Endothelial cell of umbilical vein (primary cell): Measurements from ENCODE around the gene TOX2. TPM values are rescaled to one million over a fixed set of nuclear protein-coding genes. Genes with fewer than 3 reads are reported as not detected.

Experiments
- BruUV-seq: library from RNA; stranded (reverse); fragments of 400-500 nt; replicated peaks from 2 replicates; lab custom pipeline; 2021; lab: Mats Ljungman, UMichigan
- CTCF ChIA-PET: fragments of 300-600, 350-600 bp; sonication (Branson Sonifier 250); formaldehyde crosslinking; loops from one replicate; lab custom pipeline; 2021; ENCODE audit warnings: antibody characterized with exemption, inconsistent platforms; lab: Charles Lee
- POLR2A ChIA-PET: fragments of 300-600, 350-600 bp; sonication (Branson Sonifier 250); formaldehyde crosslinking; loops from one replicate; lab custom pipeline; 2021; ENCODE audit warnings: antibody characterized with exemption, inconsistent platforms; lab: Charles Lee
- DNase-seq: peaks from one replicate; pipeline ENCODE4 v3.0.0-alpha.2; 2011; ENCODE audit warnings: low read depth, low spot score
- FAIRE-seq: peaks from 2 replicates; lab custom pipeline; 2011; peaks lifted over from hg19 to GRCh38; lab: Jason Lieb, UNC
- H2AFZ ChIP-seq: 2 replicates; pipeline ENCODE4 v1.6.0; 2012; ENCODE audit warnings: low read depth, low read length, control low read depth, inconsistent platforms
- H3K27ac ChIP-seq: 2 replicates; pipeline ENCODE4 v1.5.1; 2011; ENCODE audit warnings: low read depth, mild to moderate bottlenecking, control low read depth, low read length, moderate library complexity; ENCODE audit not compliant: insufficient read depth
- H3K27me3 ChIP-seq, 2 experiments: 2 replicates each; pipeline versions ENCODE4 v1.6.0 to v1.6.1; 2011; ENCODE audit warnings: low read length in 2 of 2, mixed read lengths in 1 of 2; ENCODE audit not compliant: control insufficient read depth in 2 of 2, insufficient read depth in 2 of 2
- H3K36me3 ChIP-seq, 2 experiments: 2 replicates in 1 of 2; 3 replicates in 1 of 2; pipeline ENCODE4 v1.5.1; 2011; ENCODE audit warnings: low read length in 2 of 2, mild to moderate bottlenecking in 1 of 2, moderate library complexity in 1 of 2; ENCODE audit not compliant: control insufficient read depth in 2 of 2, insufficient read depth in 2 of 2; ENCODE audit errors: extremely low read depth in 1 of 2
- H3K4me1 ChIP-seq: 3 replicates; pipeline ENCODE4 v1.5.1; 2011; ENCODE audit warnings: mild to moderate bottlenecking, low read length; ENCODE audit not compliant: control insufficient read depth, insufficient read depth; ENCODE audit errors: extremely low read depth
- H3K4me2 ChIP-seq: 2 replicates; pipeline ENCODE4 v1.6.1; 2011; ENCODE audit warnings: low read length, control low read depth, mixed read lengths; ENCODE audit not compliant: insufficient read depth
- H3K4me3 ChIP-seq, 3 experiments: fragments of 200-600 bp in 1 of 3; sonication (generic), shearing (Covaris generic) in 1 of 3; replicated peaks in 1 of 3; 2 replicates each; pipeline ENCODE4 v1.5.1; 2011 to 2016; ENCODE audit warnings: control low read depth in 3 of 3, low read length in 3 of 3, mild to moderate bottlenecking in 2 of 3, inconsistent platforms in 1 of 3, low read depth in 1 of 3, moderate library complexity in 1 of 3; ENCODE audit not compliant: insufficient read depth in 1 of 3
- H3K79me2 ChIP-seq: 2 replicates; pipeline ENCODE4 v1.6.0; 2012; ENCODE audit warnings: low read length, inconsistent platforms; ENCODE audit not compliant: control insufficient read depth, insufficient read depth
- H3K9ac ChIP-seq: replicated peaks from 2 replicates; pipeline ENCODE3; 2011; ENCODE audit warnings: low read length, control low read depth; ENCODE audit not compliant: insufficient read depth; ENCODE audit errors: extremely low read depth
- H3K9me1 ChIP-seq: replicated peaks from 3 replicates; pipeline ENCODE4 v1.6.0; 2011; ENCODE audit warnings: mild to moderate bottlenecking, low read length; ENCODE audit not compliant: control insufficient read depth, insufficient read depth; ENCODE audit errors: extremely low read depth
- H3K9me3 ChIP-seq: replicated peaks from 2 replicates; pipeline ENCODE4 v1.5.1; 2012; ENCODE audit warnings: low read length, inconsistent platforms; ENCODE audit not compliant: control insufficient read depth, insufficient read depth
- H4K20me1 ChIP-seq: replicated peaks from 2 replicates; pipeline ENCODE3; 2011; ENCODE audit warnings: mild to moderate bottlenecking, low read length; ENCODE audit not compliant: control insufficient read depth, insufficient read depth; ENCODE audit errors: extremely low read depth
- CTCF ChIP-seq, 2 donors: IDR thresholded peaks; 1 replicate in 1 of 2; 2 replicates in 1 of 2; pipeline ENCODE4 v1.5.1; 2011; ENCODE audit warnings: low read length in 2 of 2, mild to moderate bottlenecking in 2 of 2, moderate library complexity in 2 of 2, control low read depth in 1 of 2, inconsistent platforms in 1 of 2, low read depth in 1 of 2; ENCODE audit not compliant: insufficient read depth in 1 of 2; ENCODE audit errors: extremely low read depth in 1 of 2
- EZH2 ChIP-seq: IDR thresholded peaks from 2 replicates; pipeline ENCODE4 v1.6.1; 2012; ENCODE audit warnings: borderline replicate concordance, low read depth, mild to moderate bottlenecking, moderate library complexity, low read length, inconsistent platforms; ENCODE audit not compliant: severe bottlenecking
- GATA2 ChIP-seq: IDR thresholded peaks from 2 replicates; pipeline ENCODE4 v1.7.0; 2011; ENCODE audit warnings: low read depth, mild to moderate bottlenecking, moderate library complexity, mixed read lengths, low read length; ENCODE audit not compliant: insufficient read length, insufficient read depth
- JUN ChIP-seq: IDR thresholded peaks from 2 replicates; pipeline ENCODE4 v1.6.1; 2011; ENCODE audit warnings: borderline replicate concordance, low read depth; ENCODE audit not compliant: insufficient read length, insufficient read depth
- MYC ChIP-seq: IDR thresholded peaks from one replicate; pipeline ENCODE4 v1.6.1; 2011; ENCODE audit warnings: mild to moderate bottlenecking, low read depth, low read length
- POLR2A ChIP-seq: IDR thresholded peaks from 2 replicates; pipeline ENCODE4 v1.6.1; 2012; ENCODE audit warnings: low read depth, mild to moderate bottlenecking, control low read depth, low read length
- dilution Hi-C: fragments of 300-500 bp; cut with MboI; formaldehyde crosslinking; loops from one replicate; pipeline ENCODE4 v1.15.0; 2019; ENCODE audit warnings: low sequenced_read_pairs; ENCODE audit not compliant: extremely low pct_ligation_motif_present
- intact Hi-C: fragments of 100-400 bp; cut with micrococcal nuclease; formaldehyde crosslinking; loops from one replicate; pipeline ENCODE4 v1.10.0; 2022
- polyA plus RNA-seq, 4 experiments: library from polyadenylated mRNA; depleted of rRNA in 3 of 4; stranded (reverse) in 3 of 4; unstranded in 1 of 4; fragments of >200 nt; gene quantifications; 2 replicates each; pipeline versions ENCODE4 v1.2.1 to v1.2.3, GENCODE V29; 2011 to 2012; ENCODE audit warnings: missing spikeins in 1 of 4
- total RNA-seq: library from RNA; stranded (reverse); gene quantifications from 2 replicates; pipeline ENCODE4 v1.2.3, GENCODE V29; 2021

The TOX2 gene
- total and polyA plus RNA-seq, 2 donors (not counting 3 experiments of a cell fraction or from before 2014, with no cell fraction given), result 7.0 to 18.6 TPM

GRCh38 chr20:43947316-43947710, 32.7 kb downstream of the TOX2 start:
- no peak overlapping the region for H3K4me3 ChIP-seq
- H3K4me2 ChIP-seq, result no peak overlapping the region
- H2AFZ ChIP-seq, result no peak overlapping the region
- intact Hi-C loops (no loop called here), dilution Hi-C loops (no loop called here)
- ChIA-PET POLR2A (no interaction called here), CTCF (interaction anchor here (1.3 to 2.0 kb wide), 2 partner anchors 9 to 12 kb away, joined by 3 to 4 read pairs; no protein-coding TSS in a partner anchor)
- H3K27me3 ChIP-seq, result no peaks in the 10 kb centered on the region
- BruUV-seq, result no TSS peak
- H3K36me3 ChIP-seq, result no peaks in the 10 kb centered on the region
- FAIRE-seq (no peak), DNase-seq (no peak)
- TF ChIP-seq JUN (no peak), GATA2 (no peak), MYC (no peak), POLR2A (no peak), EZH2 (no peak), CTCF (IDR thresholded peaks at IDR 0.05; ENCODE audit: extremely low read depth in 1 of 2, insufficient read depth in 1 of 2, low read depth in 1 of 2, low read length in 2 of 2) (no peak)
- H4K20me1 ChIP-seq, result no peaks in the 10 kb centered on the region
- no peak overlapping the region for H3K27ac ChIP-seq
- H3K9ac ChIP-seq, result no peak overlapping the region
- no peaks in the 10 kb centered on the region for H3K9me1 ChIP-seq
- peaks cover 14% of the 10 kb centered on the region for H3K4me1 ChIP-seq
- no peaks in the 10 kb centered on the region for H3K9me3 ChIP-seq
- H3K79me2 ChIP-seq, result no peaks in the 10 kb centered on the region

- DNase-seq (no peak), FAIRE-seq (no peak)
- intact Hi-C loops (no loop called here), dilution Hi-C loops (no loop called here)
- Histone ChIP-seq H3K9ac (no peak overlapping the region), H3K9me1 (no peaks in the 10 kb centered on the region), H3K36me3 (no peaks in the 10 kb centered on the region), H4K20me1 (no peaks in the 10 kb centered on the region), H3K79me2 (no peaks in the 10 kb centered on the region), H3K4me3 (no peak overlapping the region), H3K4me2 (no peak overlapping the region), H3K27ac (no peak overlapping the region), H3K4me1 (peaks cover 3% of the 10 kb centered on the region), H3K27me3 (no peaks in the 10 kb centered on the region), H3K9me3 (no peaks in the 10 kb centered on the region), H2AFZ (no peak overlapping the region)
- ChIA-PET POLR2A (no interaction called here), CTCF (interaction anchor here (0.7 to 2.0 kb wide), 3 partner anchors 8 to 13 kb away, joined by 3 to 4 read pairs (median 3); no protein-coding TSS in a partner anchor)
- no TSS peak for BruUV-seq
- TF ChIP-seq EZH2 (no peak), MYC (no peak), JUN (no peak)
These were observed 33.8 kb downstream of the TOX2 start for GRCh38 chr20:43948455-43948854.
